Measurements from ENCODE around the gene AURKB. TPM values are rescaled to one million over a fixed set of nuclear protein-coding genes. Genes with fewer than 3 reads are reported as not detected.

Gene AURKB
- total RNA-seq (2021) = 159 and 167 TPM in 2 replicates
- percentile 97 among the genes with signal in this experiment for Bru-seq, nascent RNA
- percentile 91 among the genes with signal in this experiment for BruChase-seq, experiment 1, labeled RNA remaining after a 2-hour chase
- BruChase-seq, experiment 2, labeled RNA remaining after a 6-hour chase = percentile 95 among the genes with signal in this experiment
- long read RNA-seq, transcript AURKB-201 (9 exons, 1,254 nt) = minor isoform, 14 of 304 reads
- long read RNA-seq, transcript AURKB-202 (8 exons, 1,167 nt) = minor isoform, 19 of 304 reads
- long read RNA-seq, transcript AURKB-214 (9 exons, 1,227 nt) = major isoform, 160 of 304 reads
- long read RNA-seq, partial matches to known transcripts = 20 of 304 reads
- long read RNA-seq, other reads (novel, unspliced or antisense) = 89 of 304 reads

DNA sequence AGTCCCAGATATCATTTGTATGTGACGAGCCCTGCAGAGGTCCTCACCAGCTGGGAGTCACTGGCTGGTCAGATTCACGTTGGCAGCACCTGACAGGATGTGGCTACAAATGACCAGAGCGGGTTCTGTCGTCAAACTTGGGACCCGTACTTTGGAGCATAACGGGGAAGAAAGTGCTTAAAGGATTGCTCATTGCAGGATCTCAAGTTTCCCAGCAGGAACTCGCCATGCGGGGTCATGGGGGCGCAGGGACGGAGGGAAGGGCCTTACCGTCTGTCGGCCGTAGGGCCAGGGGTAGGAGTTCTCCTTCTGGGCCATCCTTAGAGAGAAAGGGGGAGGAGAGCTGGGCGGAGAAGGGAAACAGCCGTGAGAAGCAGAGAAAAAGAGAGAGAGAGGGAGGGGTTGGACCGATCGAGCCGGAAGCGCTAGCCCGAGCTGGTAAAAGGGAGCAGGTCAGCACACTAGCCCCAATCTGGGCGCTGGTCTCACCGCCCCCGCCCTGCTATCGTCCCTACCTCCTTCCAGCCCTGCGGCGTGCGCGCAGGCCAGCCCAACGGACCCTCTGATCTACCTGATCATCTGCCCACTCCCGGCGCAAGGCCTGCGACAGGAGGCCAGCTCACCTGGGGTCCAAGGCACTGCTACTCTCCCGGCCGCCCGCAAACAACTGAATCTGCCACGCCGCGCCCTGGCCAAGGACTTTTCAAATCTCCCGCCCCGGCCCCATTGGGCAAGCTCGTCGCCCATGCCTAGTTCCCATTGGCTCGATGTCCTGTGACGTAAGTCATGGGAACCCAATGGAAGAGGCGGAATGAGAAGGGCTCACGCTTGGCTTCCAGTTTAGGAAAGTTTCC, at the start of gene AURKB:
TSS of gene AURKB (minus strand) at position 669 of the 854 bp plus-strand sequence. CDS start at position 318, 351 bp downstream.
- H3K9me2 ChIP-seq (ENCODE audit: insufficient read depth) = no peaks in the 10 kb centered on the region
- peaks cover 28% of the 10 kb centered on the region for H3K79me2 ChIP-seq (ENCODE audit: low read depth)
- H3K27ac ChIP-seq = peak within 1 kb of the TSS; percentile 55
- peak; percentile 84 to 96 for DNase-seq
- peak within 1 kb of the TSS; percentile 75 for H3K4me2 ChIP-seq
- intact Hi-C loops (cut with micrococcal nuclease; ENCODE audit: unreplicated experiment) = loop anchor here (1.0 kb wide), 1 partner anchor 10 kb away; no protein-coding TSS in a partner anchor
- H3K9me3 ChIP-seq (ENCODE audit: insufficient read depth, low read depth) = no peaks in the 10 kb centered on the region
- peaks cover 13% of the 10 kb centered on the region; the same call in 1 of the 2 replicates for H3F3A ChIP-seq (ENCODE audit: insufficient read depth, low read depth)
- ChIA-PET CTCF (interaction anchor here (0.5 to 1.0 kb wide), 4 partner anchors 11 to 173 kb away, joined by 3 to 7 read pairs (median 5); no protein-coding TSS in a partner anchor), POLR2A (ENCODE audit: unreplicated experiment) (interaction anchor here (0.6 to 1.8 kb wide), 15 partner anchors 9 to 909 kb away, joined by 3 to 28 read pairs (median 8); partner anchors contain the start of gene CTC1)
- H2AFZ ChIP-seq = peak within 1 kb of the TSS; percentile 87
- H3K36me3 ChIP-seq (ENCODE audit: low read depth) = no peaks in the 10 kb centered on the region
- H3K4me1 ChIP-seq (replicated peaks; ENCODE audit: insufficient read depth) = peaks cover 12% of the 10 kb centered on the region
- TSS peak; percentile 80 for BruUV-seq (replicated peaks)
- H3K4me3 ChIP-seq = peak within 1 kb of the TSS; percentile 70
- TF ChIP-seq EZH2 (IDR thresholded peaks at IDR 0.05; ENCODE audit: low read depth) = no peak
- TF ChIP-seq, protein P1, sequence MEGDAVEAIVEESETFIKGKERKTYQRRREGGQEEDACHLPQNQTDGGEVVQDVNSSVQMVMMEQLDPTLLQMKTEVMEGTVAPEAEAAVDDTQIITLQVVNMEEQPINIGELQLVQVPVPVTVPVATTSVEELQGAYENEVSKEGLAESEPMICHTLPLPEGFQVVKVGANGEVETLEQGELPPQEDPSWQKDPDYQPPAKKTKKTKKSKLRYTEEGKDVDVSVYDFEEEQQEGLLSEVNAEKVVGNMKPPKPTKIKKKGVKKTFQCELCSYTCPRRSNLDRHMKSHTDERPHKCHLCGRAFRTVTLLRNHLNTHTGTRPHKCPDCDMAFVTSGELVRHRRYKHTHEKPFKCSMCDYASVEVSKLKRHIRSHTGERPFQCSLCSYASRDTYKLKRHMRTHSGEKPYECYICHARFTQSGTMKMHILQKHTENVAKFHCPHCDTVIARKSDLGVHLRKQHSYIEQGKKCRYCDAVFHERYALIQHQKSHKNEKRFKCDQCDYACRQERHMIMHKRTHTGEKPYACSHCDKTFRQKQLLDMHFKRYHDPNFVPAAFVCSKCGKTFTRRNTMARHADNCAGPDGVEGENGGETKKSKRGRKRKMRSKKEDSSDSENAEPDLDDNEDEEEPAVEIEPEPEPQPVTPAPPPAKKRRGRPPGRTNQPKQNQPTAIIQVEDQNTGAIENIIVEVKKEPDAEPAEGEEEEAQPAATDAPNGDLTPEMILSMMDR (conservative IDR thresholded peaks at IDR 0.05) = no peak
- H4K20me1 ChIP-seq (ENCODE audit: insufficient read depth) = no peaks in the 10 kb centered on the region
- H3K27me3 ChIP-seq (ENCODE audit: insufficient read depth, low read depth) = no peaks in the 10 kb centered on the region

GRCh38 chr17:8257801-8258200, 47.4 kb upstream of the AURKB start:
- CTCF ChIA-PET = no interaction called here

GRCh38 chr17:8256691-8257090, 46.3 kb upstream of the AURKB start:
- POLR2A ChIA-PET (ENCODE audit: unreplicated experiment) = no interaction called here

More at GRCh38 chr17:8257801-8258200, 47.4 kb upstream of the AURKB start:
- H3K4me3 ChIP-seq = no peak overlapping the region
- H3K9me3 ChIP-seq (ENCODE audit: insufficient read depth, low read depth) = no peaks in the 10 kb centered on the region
- no TSS peak for BruUV-seq (replicated peaks)
- no peaks in the 10 kb centered on the region for H3K4me1 ChIP-seq (replicated peaks; ENCODE audit: insufficient read depth)
- H3K27me3 ChIP-seq (ENCODE audit: insufficient read depth, low read depth) = no peaks in the 10 kb centered on the region
- H3K9me2 ChIP-seq (ENCODE audit: insufficient read depth) = no peaks in the 10 kb centered on the region
- H3K36me3 ChIP-seq (ENCODE audit: low read depth) = no peaks in the 10 kb centered on the region
- no peak overlapping the region for H3K27ac ChIP-seq
- intact Hi-C loops (cut with micrococcal nuclease; ENCODE audit: unreplicated experiment) = no loop called here
- H3K79me2 ChIP-seq (ENCODE audit: low read depth) = 0 out of 2 replicates have a peak, but pooled peaks cover under 1% of the 10 kb centered on the region
- no peaks in the 10 kb centered on the region for H3F3A ChIP-seq (ENCODE audit: insufficient read depth, low read depth)
- no peak overlapping the region for H3K4me2 ChIP-seq
- H2AFZ ChIP-seq = no peak overlapping the region
- no peaks in the 10 kb centered on the region for H4K20me1 ChIP-seq (ENCODE audit: insufficient read depth)
- POLR2A ChIA-PET (ENCODE audit: unreplicated experiment) = no interaction called here
- DNase-seq = no peak
- TF ChIP-seq, protein P1 (conservative IDR thresholded peaks at IDR 0.05) = no peak
- no peak for TF ChIP-seq EZH2 (IDR thresholded peaks at IDR 0.05; ENCODE audit: low read depth)

More at GRCh38 chr17:8256691-8257090, 46.3 kb upstream of the AURKB start:
- H3K27ac ChIP-seq = no peak overlapping the region
- H3F3A ChIP-seq (ENCODE audit: insufficient read depth, low read depth) = no peaks in the 10 kb centered on the region
- peaks cover 7% of the 10 kb centered on the region; the same call in 1 of the 2 replicates for H3K79me2 ChIP-seq (ENCODE audit: low read depth)
- H2AFZ ChIP-seq = no peak overlapping the region
- no TSS peak for BruUV-seq (replicated peaks)
- H3K36me3 ChIP-seq (ENCODE audit: low read depth) = no peaks in the 10 kb centered on the region
- DNase-seq = no peak
- no peak overlapping the region for H3K4me2 ChIP-seq
- no peaks in the 10 kb centered on the region for H4K20me1 ChIP-seq (ENCODE audit: insufficient read depth)
- H3K4me3 ChIP-seq = no peak overlapping the region
- intact Hi-C loops (cut with micrococcal nuclease; ENCODE audit: unreplicated experiment) = no loop called here
- no peaks in the 10 kb centered on the region for H3K27me3 ChIP-seq (ENCODE audit: insufficient read depth, low read depth)
- H3K4me1 ChIP-seq (replicated peaks; ENCODE audit: insufficient read depth) = no peaks in the 10 kb centered on the region
- TF ChIP-seq EZH2 (IDR thresholded peaks at IDR 0.05; ENCODE audit: low read depth) = no peak
- no peaks in the 10 kb centered on the region for H3K9me2 ChIP-seq (ENCODE audit: insufficient read depth)
- CTCF ChIA-PET = no interaction called here
- H3K9me3 ChIP-seq (ENCODE audit: insufficient read depth, low read depth) = no peaks in the 10 kb centered on the region
